Stomach smooth muscle (tissue), 2 donors: ENCODE results near the gene SULT1B1.

Experiments used
- H3K27ac ChIP-seq: one replicate; pipeline ENCODE4 v1.7.0; 2013; ENCODE audit warnings: mild to moderate bottlenecking, low read length, inconsistent platforms
- H3K27me3 ChIP-seq, 2 donors: one replicate each; pipeline ENCODE4 v1.7.0; 2013; ENCODE audit warnings: low read length in 2 of 2; ENCODE audit not compliant: insufficient read depth in 2 of 2, control insufficient read depth in 1 of 2
- H3K36me3 ChIP-seq, 2 donors: one replicate each; pipeline ENCODE4 v1.7.0; 2013; ENCODE audit warnings: low read length in 2 of 2; ENCODE audit not compliant: control insufficient read depth in 2 of 2, insufficient read depth in 2 of 2
- H3K4me1 ChIP-seq: one replicate; pipeline ENCODE4 v1.7.0; 2013; ENCODE audit warnings: low read length; ENCODE audit not compliant: control insufficient read depth, insufficient read depth
- H3K4me3 ChIP-seq, 2 donors: one replicate each; pipeline ENCODE4 v1.7.0; 2013; ENCODE audit warnings: low read length in 2 of 2
- H3K9ac ChIP-seq, 2 donors: one replicate each; pipeline ENCODE4 v1.7.0; 2013; ENCODE audit warnings: low read length in 2 of 2, mild to moderate bottlenecking in 1 of 2
- H3K9me3 ChIP-seq, 2 donors: one replicate each; pipeline ENCODE4 v1.7.0; 2013; ENCODE audit warnings: low read length in 2 of 2; ENCODE audit not compliant: control insufficient read depth in 2 of 2
- donor health status: healthy.
- donor health status: Pancreatic carcinoma.

Gene SULT1B1

DNA sequence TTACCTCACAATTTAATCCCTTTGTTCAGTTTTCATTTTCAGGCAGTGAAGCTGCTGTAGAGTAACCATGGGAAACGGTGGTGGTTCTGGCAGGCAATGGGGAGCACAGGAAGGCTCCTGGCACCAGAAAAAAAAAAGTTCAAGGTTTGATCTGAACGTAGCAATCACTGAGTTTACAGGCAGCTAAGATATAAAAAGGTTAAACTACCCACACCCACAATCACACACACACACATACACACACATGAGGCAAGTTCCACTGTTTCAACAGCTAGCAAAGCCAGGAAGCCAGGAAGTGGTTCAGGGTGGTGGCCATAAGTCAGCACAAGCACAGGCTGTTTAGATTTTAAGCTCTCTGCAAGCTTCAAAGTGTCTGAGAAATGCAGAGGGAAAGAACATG, at the start of gene SULT1B1:
SULT1B1 (minus strand) TSS at position 166 of the 400 bp plus-strand sequence. CDS start 5,403 bp downstream, outside the sequence.
- Histone ChIP-seq H3K36me3 (no peaks in the 10 kb centered on the region), H3K9ac (no peak within 1 kb of the TSS), H3K27ac (no peak within 1 kb of the TSS), H3K4me3 (no peak within 1 kb of the TSS), H3K27me3 (no peaks in the 10 kb centered on the region), H3K4me1 (no peaks in the 10 kb centered on the region), H3K9me3 (no peaks in the 10 kb centered on the region)

DNA sequence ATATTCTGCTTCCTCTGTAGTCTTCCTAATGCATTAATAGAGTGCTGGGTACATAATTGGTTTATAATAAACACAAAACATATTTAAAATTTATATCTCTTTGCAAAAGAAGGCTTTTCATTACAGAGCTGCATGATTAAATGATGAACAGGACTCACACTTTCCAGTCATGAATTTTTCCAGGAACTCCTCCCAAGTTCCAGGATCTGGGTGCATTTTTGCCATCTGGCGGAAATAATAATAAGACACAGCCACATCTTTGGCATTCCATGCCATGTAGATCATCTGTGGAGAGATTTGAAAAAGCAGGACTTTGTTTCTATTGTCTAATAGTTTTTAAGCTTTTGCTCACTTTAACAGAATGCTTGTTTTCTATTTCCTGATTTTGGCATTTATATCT, 40.2 kb upstream of the SULT1B1 start:
- Histone ChIP-seq H3K27ac (no peak overlapping the region), H3K36me3 (no peaks in the 10 kb centered on the region), H3K9me3 (peaks cover 0 to 5% of the 10 kb centered on the region in 2 donors)

DNA sequence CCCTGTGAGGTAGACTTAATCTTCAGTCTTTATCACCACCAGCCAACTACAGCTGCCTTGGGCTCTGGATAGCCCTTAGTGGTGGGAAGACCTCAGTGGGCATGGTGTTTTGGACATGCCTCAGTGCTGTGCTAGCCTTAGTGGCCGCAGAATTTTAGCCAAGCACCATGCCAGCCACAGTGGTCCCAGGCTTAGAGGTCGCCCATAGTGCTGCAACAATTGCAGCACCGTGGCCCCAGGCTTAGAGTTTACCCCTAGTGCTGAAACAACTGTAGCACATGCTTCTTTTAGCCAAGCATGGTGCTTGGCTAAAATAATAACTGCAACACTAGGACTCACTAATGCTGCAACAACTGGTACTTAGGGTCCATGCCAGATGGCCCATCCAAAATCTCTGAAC, 38.9 kb upstream of the SULT1B1 start:
- no peak overlapping the region for H3K27ac ChIP-seq
- H3K9ac ChIP-seq: no peak overlapping the region
- H3K36me3 ChIP-seq: no peaks in the 10 kb centered on the region
- H3K4me3 ChIP-seq: no peak overlapping the region
- H3K9me3 ChIP-seq: peaks cover 0 to 5% of the 10 kb centered on the region in 2 donors
- H3K27me3 ChIP-seq: no peaks in the 10 kb centered on the region
- no peaks in the 10 kb centered on the region for H3K4me1 ChIP-seq

More for the DNA sequence above, 40.2 kb upstream of the SULT1B1 start:
- H3K9ac ChIP-seq: no peak overlapping the region
- H3K4me3 ChIP-seq: no peak overlapping the region
- H3K4me1 ChIP-seq: no peaks in the 10 kb centered on the region
- H3K27me3 ChIP-seq: no peaks in the 10 kb centered on the region

DNA sequence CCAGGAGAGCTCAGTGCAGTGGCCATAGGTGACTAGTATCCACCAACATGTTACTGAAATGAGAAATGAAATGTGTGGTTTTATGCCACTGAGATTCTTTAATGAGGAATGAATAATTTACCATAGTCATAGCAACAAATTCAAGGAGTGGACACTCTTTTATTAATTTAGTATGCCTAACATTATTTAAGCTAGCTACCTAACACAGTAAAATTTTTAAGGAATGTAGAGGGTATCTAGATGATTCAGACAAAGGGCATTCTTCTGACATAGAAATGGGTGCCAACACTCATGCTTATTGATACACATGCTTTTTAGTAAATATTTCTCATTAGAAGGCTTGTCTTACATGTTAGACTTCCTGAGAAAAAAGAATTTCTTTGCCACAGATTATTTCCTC, 33.3 kb upstream of the SULT1B1 start:
- Histone ChIP-seq H3K9me3 (no peaks in the 10 kb centered on the region), H3K4me1 (no peaks in the 10 kb centered on the region), H3K27me3 (no peaks in the 10 kb centered on the region), H3K36me3 (no peaks in the 10 kb centered on the region), H3K9ac (no peak overlapping the region), H3K27ac (no peak overlapping the region), H3K4me3 (no peak overlapping the region)

DNA sequence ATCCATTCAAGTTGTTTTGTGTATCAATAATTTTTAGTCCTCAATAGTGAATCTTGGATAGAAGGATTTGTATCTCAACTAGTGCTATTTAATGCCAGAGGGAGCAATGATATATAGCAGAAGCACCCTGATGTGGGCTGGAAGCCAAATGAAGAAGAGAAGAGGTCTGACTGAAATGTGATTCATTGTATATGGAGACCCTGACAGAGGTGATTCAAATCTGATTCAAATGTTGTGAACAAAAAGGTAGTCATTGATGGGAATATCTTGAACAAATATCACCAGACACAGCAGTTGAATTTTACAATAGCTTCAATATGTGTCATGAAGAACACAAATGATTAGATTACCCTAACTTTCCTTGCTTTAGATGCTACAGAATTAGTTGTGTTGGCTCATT, 27.5 kb upstream of the SULT1B1 start:
- H3K36me3 ChIP-seq: no peaks in the 10 kb centered on the region
- no peaks in the 10 kb centered on the region for H3K9me3 ChIP-seq
- no peaks in the 10 kb centered on the region for H3K27me3 ChIP-seq
- no peaks in the 10 kb centered on the region for H3K4me1 ChIP-seq
- H3K27ac ChIP-seq: no peak overlapping the region
- H3K4me3 ChIP-seq: no peak overlapping the region
- no peak overlapping the region for H3K9ac ChIP-seq

DNA sequence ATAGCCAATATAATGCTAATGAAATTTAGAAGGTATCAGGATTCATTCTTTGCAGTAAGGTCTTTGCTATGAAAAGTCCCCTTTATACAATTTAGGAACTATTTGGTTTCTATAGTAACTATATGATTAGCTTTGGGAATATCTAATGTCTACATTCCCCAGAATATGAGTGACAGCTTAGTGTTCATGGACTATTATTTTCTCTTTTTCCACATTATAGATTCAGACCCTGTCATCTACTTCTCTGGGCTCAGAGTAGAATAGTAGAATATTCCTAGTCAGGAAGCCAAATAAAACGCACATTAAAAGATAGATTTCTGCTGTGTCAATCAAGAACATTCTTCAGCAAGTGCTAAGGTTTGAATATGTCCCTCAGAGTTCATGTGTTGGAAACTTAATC, 26.1 kb upstream of the SULT1B1 start:
- Histone ChIP-seq H3K9ac (no peak overlapping the region), H3K36me3 (no peaks in the 10 kb centered on the region), H3K9me3 (no peaks in the 10 kb centered on the region), H3K27me3 (no peaks in the 10 kb centered on the region), H3K27ac (no peak overlapping the region), H3K4me3 (no peak overlapping the region), H3K4me1 (no peaks in the 10 kb centered on the region)

DNA sequence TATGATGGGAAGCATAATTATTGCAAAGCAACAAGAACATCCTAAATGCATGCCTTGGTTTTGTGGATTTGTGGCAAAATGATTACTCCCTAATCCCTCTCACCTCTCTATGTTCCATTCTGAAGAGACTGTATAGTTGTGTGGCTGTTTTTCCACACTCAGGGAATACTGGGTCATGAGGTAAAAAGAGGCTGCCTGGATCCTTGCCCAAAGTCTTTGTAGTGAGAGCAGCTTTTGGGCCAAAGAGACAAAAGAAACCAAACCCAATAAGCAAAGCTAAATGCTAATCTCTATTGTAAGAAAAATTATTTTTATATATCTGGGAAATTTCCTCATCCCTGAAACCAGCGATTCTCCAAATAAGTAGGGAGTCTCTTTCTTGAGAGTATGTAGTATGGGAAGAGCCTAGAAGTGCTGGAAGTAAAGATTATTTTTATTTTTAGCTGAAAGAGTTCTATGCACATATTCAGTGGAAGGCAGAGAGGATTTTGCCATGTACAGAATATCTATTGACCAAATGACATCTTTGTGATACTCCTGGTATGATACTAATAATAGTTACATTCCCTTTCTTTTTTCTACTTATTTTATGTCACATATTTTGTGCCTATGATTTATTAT, 24.9 kb upstream of the SULT1B1 start:
- H3K4me3 ChIP-seq: no peak overlapping the region
- H3K4me1 ChIP-seq: no peaks in the 10 kb centered on the region
- no peak overlapping the region for H3K27ac ChIP-seq
- H3K9ac ChIP-seq: no peak overlapping the region
- no peaks in the 10 kb centered on the region for H3K9me3 ChIP-seq
- no peaks in the 10 kb centered on the region for H3K36me3 ChIP-seq
- no peaks in the 10 kb centered on the region for H3K27me3 ChIP-seq

DNA sequence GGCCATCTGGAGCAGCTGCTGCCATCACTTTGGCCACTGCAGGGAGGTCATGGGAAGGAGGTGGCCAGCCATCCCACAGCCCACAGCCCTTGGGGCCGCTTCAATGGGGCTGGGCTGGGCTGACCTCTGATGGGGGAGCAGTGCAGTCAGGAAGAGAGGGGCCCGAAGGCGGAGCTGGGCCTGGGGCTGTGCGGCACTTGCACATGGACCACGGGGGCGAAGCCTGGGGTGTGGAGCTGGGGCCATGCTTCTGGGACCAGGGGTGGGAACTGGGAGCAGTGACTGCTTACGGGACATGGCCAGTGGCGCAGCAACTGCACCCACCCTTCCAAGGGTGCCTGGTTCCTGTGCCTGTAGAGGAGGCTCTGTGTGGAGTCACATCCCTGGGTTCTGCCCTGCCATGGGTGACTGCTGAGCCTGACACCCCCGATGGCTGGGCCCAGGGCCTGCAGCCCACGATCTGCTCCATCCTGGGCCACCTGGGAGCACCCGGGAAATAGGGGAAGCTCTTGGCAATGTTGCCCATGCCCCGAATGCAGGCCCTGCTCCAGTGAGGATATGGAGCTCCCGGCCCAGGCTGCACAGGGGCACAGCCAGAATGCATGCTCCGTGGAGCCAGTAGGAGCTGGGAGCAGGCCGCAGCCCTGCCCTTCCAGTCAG, 22.4 kb upstream of the SULT1B1 start:
- Histone ChIP-seq H3K27ac (no peak overlapping the region), H3K27me3 (no peaks in the 10 kb centered on the region), H3K36me3 (no peaks in the 10 kb centered on the region), H3K9ac (no peak overlapping the region), H3K4me1 (no peaks in the 10 kb centered on the region), H3K9me3 (no peaks in the 10 kb centered on the region), H3K4me3 (no peak overlapping the region)

DNA sequence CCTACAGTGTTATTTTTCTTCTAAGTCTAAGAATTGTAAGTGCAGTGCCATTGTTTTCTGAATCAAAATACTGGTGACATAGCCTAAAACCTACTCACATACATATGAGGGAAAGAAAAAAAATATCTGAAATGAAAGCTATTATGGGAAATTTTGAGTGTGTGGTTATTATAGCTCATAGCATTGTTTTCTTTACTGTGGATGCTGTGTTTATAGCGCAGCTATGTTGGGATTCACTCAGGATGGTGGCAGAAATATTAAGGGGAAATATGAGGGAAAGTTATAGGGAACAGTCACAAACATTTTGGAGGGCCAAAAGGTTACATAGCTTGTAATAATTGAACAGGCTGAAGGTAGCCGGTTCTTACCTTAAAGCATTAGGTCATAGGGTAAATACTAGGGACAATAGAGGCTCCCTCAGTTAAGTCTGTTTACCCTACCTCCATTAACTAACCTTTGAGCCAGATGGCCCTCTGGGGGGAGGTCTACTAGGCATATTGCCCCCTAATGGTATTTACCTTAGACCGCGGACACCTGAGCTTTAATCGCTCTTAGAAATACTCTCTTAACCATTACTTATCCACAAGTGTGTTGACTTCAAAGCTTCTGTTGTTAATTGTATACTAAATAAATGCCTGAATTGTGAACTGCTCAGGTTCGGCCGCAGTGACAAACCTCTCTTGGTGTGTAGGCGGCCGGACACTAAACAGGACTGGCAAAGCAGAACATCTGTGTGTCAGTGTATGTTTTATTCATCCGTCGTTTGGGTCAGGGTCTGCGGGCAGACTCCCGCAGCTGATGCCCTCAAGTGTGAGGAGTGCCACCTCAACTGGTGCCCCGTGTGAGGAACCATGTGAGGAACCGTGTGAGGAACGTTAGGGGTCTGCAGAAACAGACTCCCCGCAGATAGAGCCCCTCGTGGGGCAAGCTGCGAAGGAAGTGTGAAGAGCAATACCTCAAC, 21.3 kb upstream of the SULT1B1 start:
- no peak overlapping the region for H3K27ac ChIP-seq
- no peaks in the 10 kb centered on the region for H3K27me3 ChIP-seq
- H3K9me3 ChIP-seq: no peaks in the 10 kb centered on the region
- H3K4me3 ChIP-seq: no peak overlapping the region
- H3K4me1 ChIP-seq: no peaks in the 10 kb centered on the region
- H3K9ac ChIP-seq: no peak overlapping the region
- no peaks in the 10 kb centered on the region for H3K36me3 ChIP-seq

DNA sequence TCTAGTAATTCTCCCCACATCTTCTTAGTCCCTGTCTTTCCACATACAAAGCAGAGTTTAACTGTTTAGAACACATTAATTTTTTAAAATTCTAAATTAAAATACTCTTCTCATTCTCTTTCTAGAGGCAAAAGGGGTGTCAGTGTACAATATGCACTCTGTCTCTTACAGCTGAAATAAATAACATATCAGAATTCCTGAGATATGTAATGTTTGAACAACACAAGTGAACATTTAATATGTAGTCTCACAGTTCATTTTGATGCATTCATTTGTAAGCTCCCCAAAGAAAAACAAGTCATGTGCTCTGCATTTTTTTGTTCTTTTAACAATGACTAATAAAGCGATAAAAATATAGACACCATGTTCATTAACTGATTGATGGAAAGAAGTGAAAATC, 19.7 kb upstream of the SULT1B1 start:
- Histone ChIP-seq H3K27me3 (no peaks in the 10 kb centered on the region), H3K27ac (no peak overlapping the region), H3K4me3 (no peak overlapping the region), H3K9me3 (no peaks in the 10 kb centered on the region), H3K9ac (no peak overlapping the region), H3K36me3 (no peaks in the 10 kb centered on the region), H3K4me1 (no peaks in the 10 kb centered on the region)
